OCI-LY7 (cell line): ENCODE results near the gene VRK3. TPM values are rescaled to one million over a fixed set of nuclear protein-coding genes. Genes with fewer than 3 reads are reported as not detected.

Experiments
- BruUV-seq: library from RNA; stranded (reverse); fragments of 400-500 nt; replicated peaks from 2 replicates; lab custom pipeline; 2021; lab: Mats Ljungman, UMichigan
- CTCF ChIA-PET: fragments of 300-600 bp; sonication (Branson Sonifier 250); formaldehyde crosslinking; loops from one replicate; lab custom pipeline; 2022; ENCODE audit warnings: antibody characterized with exemption; ENCODE audit not compliant: unreplicated experiment; lab: Charles Lee
- POLR2A ChIA-PET: fragments of 300-600 bp; sonication (Branson Sonifier 250); formaldehyde crosslinking; loops from one replicate; lab custom pipeline; 2022; ENCODE audit warnings: antibody characterized with exemption; lab: Charles Lee
- DNase-seq: peaks from one replicate; pipeline ENCODE4 v3.0.0-alpha.2; 2015; ENCODE audit warnings: low spot score
- H2AFZ ChIP-seq: fragments of 200-600 bp; sonication (generic), shearing (Covaris generic); 2 replicates; pipeline ENCODE4 v1.6.1; 2014; ENCODE audit warnings: mild to moderate bottlenecking, antibody characterized with exemption, low read length, moderate library complexity
- H3K27ac ChIP-seq: fragments of 200-600 bp; sonication (generic); 2 replicates; pipeline ENCODE4 v1.5.1; 2014; ENCODE audit warnings: mixed run types, low read depth, mild to moderate bottlenecking, moderate library complexity, low read length, inconsistent platforms; ENCODE audit not compliant: poor library complexity, severe bottlenecking
- H3K36me3 ChIP-seq: fragments of 200-600 bp; sonication (generic); 2 replicates; pipeline ENCODE4 v1.6.1; 2014; ENCODE audit warnings: mild to moderate bottlenecking, antibody characterized with exemption, low read length, moderate library complexity, mixed read lengths; ENCODE audit not compliant: insufficient read depth
- H3K4me1 ChIP-seq: fragments of 200-600 bp; sonication (generic); 2 replicates; pipeline ENCODE4 v1.5.1; 2014; ENCODE audit warnings: mild to moderate bottlenecking, low read length; ENCODE audit not compliant: insufficient read depth, poor library complexity, severe bottlenecking
- H3K4me2 ChIP-seq: fragments of 200-600 bp; sonication (generic); 2 replicates; pipeline ENCODE4 v1.6.1; 2014; ENCODE audit warnings: mild to moderate bottlenecking, low read length
- H3K4me3 ChIP-seq: fragments of 200-600 bp; sonication (generic); 2 replicates; pipeline ENCODE4 v1.5.1; 2014; ENCODE audit warnings: mild to moderate bottlenecking, low read depth, low read length; ENCODE audit not compliant: poor library complexity, severe bottlenecking
- H3K79me2 ChIP-seq: fragments of 200-600 bp; sonication (generic); 2 replicates; pipeline ENCODE4 v1.6.1; 2016; ENCODE audit warnings: low read depth, mild to moderate bottlenecking, low read length, moderate library complexity, mixed read lengths; ENCODE audit not compliant: insufficient read depth
- H3K9me2 ChIP-seq: fragments of 200-600 bp; sonication (generic); 2 replicates; pipeline ENCODE4 v1.6.1; 2016; ENCODE audit warnings: mild to moderate bottlenecking, low read length, mixed read lengths; ENCODE audit not compliant: insufficient read depth
- H3K9me3 ChIP-seq: fragments of 200-600 bp; sonication (generic); 2 replicates; pipeline ENCODE4 v1.6.1; 2014; ENCODE audit warnings: mild to moderate bottlenecking, mixed run types, low read length, mixed read lengths
- H4K20me1 ChIP-seq: fragments of 200-600 bp; sonication (generic); 2 replicates; pipeline ENCODE4 v1.6.1; 2014; ENCODE audit warnings: mild to moderate bottlenecking, antibody characterized with exemption, low read length, moderate library complexity, mixed read lengths; ENCODE audit not compliant: insufficient read depth
- CTCF ChIP-seq: fragments of 200-600 bp; sonication (generic); conservative IDR thresholded peaks from 2 replicates; pipeline ENCODE4 v1.5.1; 2014; ENCODE audit warnings: mild to moderate bottlenecking, antibody characterized with exemption, low read length, moderate library complexity, mixed read lengths
- EZH2phosphoT487 ChIP-seq: fragments of 200-600 bp; sonication (generic); IDR thresholded peaks from 2 replicates; pipeline ENCODE4 v1.6.1; 2018; ENCODE audit warnings: low read depth, borderline replicate concordance, mild to moderate bottlenecking, mixed run types, antibody characterized with exemption, low read length, moderate library complexity, mixed read lengths
- intact Hi-C: fragments of 100-400 bp; cut with micrococcal nuclease; formaldehyde crosslinking; loops from one replicate; pipeline ENCODE4 v1.10.0; 2022; ENCODE audit not compliant: unreplicated experiment
- total RNA-seq, 2 experiments: library from RNA; depleted of rRNA in 1 of 2; stranded (reverse); fragments of >200 nt in 1 of 2; shearing (Covaris generic) in 1 of 2; gene quantifications; 2 replicates each; pipeline ENCODE4 v1.2.3, GENCODE V29; 2014 to 2022

Gene VRK3
- total RNA-seq, 2 experiments from 2014 or later, result 39.9 to 47.3 TPM

- intact Hi-C loops, result loop anchor here (1.0 kb wide), 1 partner anchor 51 kb away; no protein-coding TSS in a partner anchor
- no peaks in the 10 kb centered on the region for H3K9me2 ChIP-seq
- ChIA-PET POLR2A (no interaction called here), CTCF (no interaction called here)
- H3K4me2 ChIP-seq, result peak overlapping the region; percentile 92
- H3K4me3 ChIP-seq, result peak overlapping the region; percentile 91
- H3K9me3 ChIP-seq, result no peaks in the 10 kb centered on the region
- no TSS peak for BruUV-seq
- DNase-seq, result peak; percentile 54
- H3K36me3 ChIP-seq, result peaks cover 74% of the 10 kb centered on the region
- peak overlapping the region; percentile 90 for H3K27ac ChIP-seq
- TF ChIP-seq CTCF (no peak), EZH2phosphoT487 (no peak)
- peaks cover 64% of the 10 kb centered on the region for H3K79me2 ChIP-seq
- peaks cover 28% of the 10 kb centered on the region for H4K20me1 ChIP-seq
- H3K4me1 ChIP-seq, result peaks cover 42% of the 10 kb centered on the region
- no peak overlapping the region for H2AFZ ChIP-seq
Observed at GRCh38 chr19:49930483-49931011, 94.6 kb downstream of the VRK3 start.

- no peak for TF ChIP-seq EZH2phosphoT487
- TF ChIP-seq CTCF, result no peak
- intact Hi-C loops, result loop anchor here (1.0 kb wide), 1 partner anchor 53 kb away; the partner anchor contains the start of genes AKT1S1 and TBC1D17
- Histone ChIP-seq H3K9me3 (no peaks in the 10 kb centered on the region), H3K4me3 (peak overlapping the region; percentile 91), H3K36me3 (peaks cover 80% of the 10 kb centered on the region), H2AFZ (no peak overlapping the region), H3K9me2 (no peaks in the 10 kb centered on the region), H4K20me1 (peaks cover 28% of the 10 kb centered on the region), H3K4me1 (peaks cover 49% of the 10 kb centered on the region), H3K4me2 (peak overlapping the region; percentile 92), H3K79me2 (peaks cover 71% of the 10 kb centered on the region), H3K27ac (peak overlapping the region; percentile 90)
- DNase-seq, result peak; percentile 99
- no TSS peak for BruUV-seq
- ChIA-PET POLR2A (interaction anchor here (0.7 to 0.9 kb wide), 3 partner anchors 22 to 144 kb away, joined by 3 read pairs; no protein-coding TSS in a partner anchor), CTCF (interaction anchor here (0.6 kb wide), 1 partner anchor 1641 kb away, joined by 4 read pairs; no protein-coding TSS in a partner anchor)
Observed at GRCh38 chr19:49929611-49930482, 95.3 kb downstream of the VRK3 start.
